GM19351 (cell line): ENCODE results near the gene BAIAP2L2.

Source experiments
- ATAC-seq: cut with Tn5 transposase; IDR thresholded peaks from one replicate; pipeline ENCODE4 v1.9.1; 2021; ENCODE audit warnings: mild to moderate bottlenecking, moderate library complexity; ENCODE audit not compliant: unreplicated experiment

Gene BAIAP2L2

GRCh38 chr22:38070250-38070921 lies 40.1 kb downstream of the BAIAP2L2 start:
- ATAC-seq: no peak

- ATAC-seq: no peak
Observed at GRCh38 chr22:38069372-38070249, 40.9 kb downstream of the BAIAP2L2 start.

- ATAC-seq: no peak
Observed at GRCh38 chr22:38068641-38069371, 41.7 kb downstream of the BAIAP2L2 start.

- ATAC-seq: no peak
Observed at GRCh38 chr22:38067761-38068360, 42.6 kb downstream of the BAIAP2L2 start.

GRCh38 chr22:38067028-38067415 lies 43.5 kb downstream of the BAIAP2L2 start:
- ATAC-seq: no peak

- no peak for ATAC-seq
Observed at GRCh38 chr22:38066381-38067027, 44.0 kb downstream of the BAIAP2L2 start.

GRCh38 chr22:38065539-38065938 lies 44.9 kb downstream of the BAIAP2L2 start:
- ATAC-seq: no peak

GRCh38 chr22:38062791-38063190 lies 47.7 kb downstream of the BAIAP2L2 start:
- no peak for ATAC-seq

- ATAC-seq: no peak
Observed at GRCh38 chr22:38056969-38057891, 53.3 kb downstream of the BAIAP2L2 start, which contains the start of gene PICK1. PICK1 (plus strand) TSS chr22:38057404; CDS start chr22:38057810, 406 bp downstream.

GRCh38 chr22:38051900-38052862 lies 58.3 kb downstream of the BAIAP2L2 start:
- ATAC-seq: no peak

- no peak for ATAC-seq
Observed at GRCh38 chr22:38051261-38051660, 59.2 kb downstream of the BAIAP2L2 start.

- ATAC-seq: no peak
Observed at GRCh38 chr22:38050720-38051119, 59.8 kb downstream of the BAIAP2L2 start.

GRCh38 chr22:38049812-38050619 lies 60.5 kb downstream of the BAIAP2L2 start:
- ATAC-seq: no peak

GRCh38 chr22:38046070-38046748 lies 64.3 kb downstream of the BAIAP2L2 start:
- ATAC-seq: no peak

GRCh38 chr22:38043151-38044039 lies 67.1 kb downstream of the BAIAP2L2 start:
- ATAC-seq: no peak

GRCh38 chr22:38042488-38042790 lies 68.0 kb downstream of the BAIAP2L2 start:
- ATAC-seq: no peak
